NCI-H2107 treated with DMSO at 0.1 percent for 48 hours (cell line): ENCODE data around the gene ADGRD2.

Experiments used
- DNase-seq: peaks from one replicate; lab custom pipeline; 2025; ENCODE audit not compliant: unreplicated experiment; lab: John Stamatoyannopoulos, UW

Gene ADGRD2

GRCh38 chr9:124456341-124457078 lies 6.3 kb downstream of the ADGRD2 start:
- no peak for DNase-seq

GRCh38 chr9:124457079-124457886 lies 7.0 kb downstream of the ADGRD2 start:
- no peak for DNase-seq

GRCh38 chr9:124457887-124458431 lies 7.7 kb downstream of the ADGRD2 start:
- DNase-seq, result no peak

GRCh38 chr9:124458441-124458840 lies 8.2 kb downstream of the ADGRD2 start:
- DNase-seq, result no peak

GRCh38 chr9:124462739-124463138 lies 12.5 kb downstream of the ADGRD2 start:
- no peak for DNase-seq

- DNase-seq, result no peak
Observed at GRCh38 chr9:124465736-124466135, 15.5 kb downstream of the ADGRD2 start.

- no peak for DNase-seq
Observed at GRCh38 chr9:124467410-124468060, 17.3 kb downstream of the ADGRD2 start.

- no peak for DNase-seq
Observed at GRCh38 chr9:124468061-124468740, 17.9 kb downstream of the ADGRD2 start.

GRCh38 chr9:124469011-124469832 lies 19.0 kb downstream of the ADGRD2 start:
- DNase-seq, result no peak

GRCh38 chr9:124470306-124470705 lies 20.1 kb downstream of the ADGRD2 start:
- no peak for DNase-seq

GRCh38 chr9:124470726-124471125 lies 20.5 kb downstream of the ADGRD2 start:
- DNase-seq, result no peak

GRCh38 chr9:124471761-124472160 lies 21.5 kb downstream of the ADGRD2 start:
- DNase-seq, result no peak

- DNase-seq, result no peak
Observed at GRCh38 chr9:124472770-124473169, 22.5 kb downstream of the ADGRD2 start.

GRCh38 chr9:124473310-124473709 lies 23.1 kb downstream of the ADGRD2 start:
- no peak for DNase-seq

GRCh38 chr9:124474151-124474550 lies 23.9 kb downstream of the ADGRD2 start:
- DNase-seq, result no peak

GRCh38 chr9:124475158-124475867 lies 25.1 kb downstream of the ADGRD2 start:
- no peak for DNase-seq

- no peak for DNase-seq
Observed at GRCh38 chr9:124475868-124476690, 25.8 kb downstream of the ADGRD2 start.

- peak; percentile 13 for DNase-seq
Observed at GRCh38 chr9:124477211-124477647, 27.0 kb downstream of the ADGRD2 start.
